OCI-LY1 (cell line): ENCODE measurements around the gene NDC1.

Source experiments
- H2AFZ ChIP-seq: fragments of 200-600 bp; sonication (generic), shearing (Covaris generic); 2 replicates; pipeline ENCODE4 v1.6.0; 2014; ENCODE audit warnings: antibody characterized with exemption, mild to moderate bottlenecking, low read length
- H3F3A ChIP-seq: fragments of 200-600 bp; sonication (generic), shearing (Covaris generic); 2 replicates; pipeline ENCODE4 v1.6.0; 2014; ENCODE audit warnings: mild to moderate bottlenecking, antibody characterized with exemption, low read length, moderate library complexity; ENCODE audit not compliant: insufficient read depth
- H3K27ac ChIP-seq: fragments of 200-600 bp; sonication (generic); 2 replicates; pipeline ENCODE4 v1.5.1; 2014; ENCODE audit warnings: low read length, mixed run types, mild to moderate bottlenecking, low read depth; ENCODE audit not compliant: poor library complexity, severe bottlenecking
- H3K27me3 ChIP-seq: fragments of 200-600 bp; sonication (generic); 2 replicates; pipeline ENCODE4 v1.6.0; 2014; ENCODE audit warnings: antibody characterized with exemption, mild to moderate bottlenecking, low read length, moderate library complexity; ENCODE audit not compliant: insufficient read depth
- H3K36me3 ChIP-seq: fragments of 200-600 bp; sonication (generic); 2 replicates; pipeline ENCODE4 v1.6.1; 2014; ENCODE audit warnings: mild to moderate bottlenecking, antibody characterized with exemption, low read length, moderate library complexity, mixed read lengths; ENCODE audit not compliant: insufficient read depth
- H3K4me1 ChIP-seq: fragments of 200-600 bp; sonication (generic); 2 replicates; pipeline ENCODE4 v1.5.1; 2014; ENCODE audit warnings: mild to moderate bottlenecking, low read length, moderate library complexity; ENCODE audit not compliant: insufficient read depth, severe bottlenecking
- H3K4me2 ChIP-seq: fragments of 200-600 bp; sonication (generic), shearing (Covaris generic); 2 replicates; pipeline ENCODE4 v1.6.1; 2014; ENCODE audit warnings: low read length
- H3K4me3 ChIP-seq: fragments of 200-600 bp; sonication (generic); 2 replicates; pipeline ENCODE4 v1.5.1; 2014; ENCODE audit warnings: low read length, low read depth, mild to moderate bottlenecking, mixed read lengths; ENCODE audit not compliant: poor library complexity, severe bottlenecking
- H3K79me2 ChIP-seq: fragments of 200-600 bp; shearing (Covaris generic); 2 replicates; pipeline ENCODE4 v1.6.1; 2016; ENCODE audit warnings: mixed run types, low read length, mixed read lengths; ENCODE audit not compliant: insufficient read depth
- H3K9ac ChIP-seq: fragments of 200-600 bp; sonication (generic), shearing (Covaris generic); 2 replicates; pipeline ENCODE4 v1.6.1; 2014; ENCODE audit warnings: mild to moderate bottlenecking, low read length, mixed read lengths
- H3K9me2 ChIP-seq: fragments of 200-600 bp; sonication (generic), shearing (Covaris generic); 2 replicates; pipeline ENCODE4 v1.6.1; 2014; ENCODE audit warnings: low read depth, mild to moderate bottlenecking, low read length, mixed read lengths
- H3K9me3 ChIP-seq: fragments of 200-600 bp; shearing (Covaris generic); 2 replicates; pipeline ENCODE4 v1.6.1; 2014; ENCODE audit warnings: low read length, mixed read lengths
- H4K20me1 ChIP-seq: fragments of 200-600 bp; sonication (generic), shearing (Covaris generic); 2 replicates; pipeline ENCODE4 v1.6.0; 2016; ENCODE audit warnings: mild to moderate bottlenecking, low read length; ENCODE audit not compliant: insufficient read depth
- EZH2 ChIP-seq: fragments of 200-600 bp; sonication (generic), shearing (Covaris generic); IDR thresholded peaks from 2 replicates; pipeline ENCODE4 v1.8.0; 2017; ENCODE audit warnings: borderline replicate concordance, mixed run types, mild to moderate bottlenecking, antibody characterized with exemption, low read length, moderate library complexity, mixed read lengths
- TF ChIP-seq, protein P1 (sequence below): fragments of 200-600 bp; sonication (generic), shearing (Covaris generic); IDR thresholded peaks from 2 replicates; pipeline ENCODE4 v1.5.1; 2017; ENCODE audit warnings: mild to moderate bottlenecking, antibody characterized with exemption, low read length, moderate library complexity, mixed read lengths

Gene NDC1

DNA sequence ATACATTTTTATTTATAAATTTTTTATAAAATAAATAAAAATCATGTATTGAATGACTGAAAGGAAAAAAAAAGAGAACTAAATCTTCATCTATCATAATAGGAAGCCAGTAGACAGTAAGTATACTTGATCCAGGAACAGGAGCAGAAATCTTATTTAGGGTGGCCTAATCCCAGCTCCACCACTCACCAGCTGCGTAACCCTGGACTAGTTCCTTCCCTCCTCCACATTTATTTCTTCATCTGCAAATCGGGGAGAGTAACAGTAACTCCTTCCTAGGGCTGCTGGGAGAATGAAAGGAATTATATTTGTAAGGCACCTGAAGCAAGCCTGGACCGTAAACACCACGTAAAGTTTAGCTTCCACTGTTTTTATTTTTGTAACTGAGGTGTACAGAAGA, 117.0 kb downstream of the NDC1 start:
- H3K4me3 ChIP-seq = no peak overlapping the region
- no peak overlapping the region for H3K9ac ChIP-seq
- no peaks in the 10 kb centered on the region for H3F3A ChIP-seq
- H3K4me2 ChIP-seq = no peak overlapping the region
- H4K20me1 ChIP-seq = no peaks in the 10 kb centered on the region
- no peak overlapping the region for H3K27ac ChIP-seq
- H3K27me3 ChIP-seq = peaks cover 5% of the 10 kb centered on the region
- no peaks in the 10 kb centered on the region for H3K4me1 ChIP-seq
- TF ChIP-seq EZH2 = no peak
- TF ChIP-seq, protein P1, sequence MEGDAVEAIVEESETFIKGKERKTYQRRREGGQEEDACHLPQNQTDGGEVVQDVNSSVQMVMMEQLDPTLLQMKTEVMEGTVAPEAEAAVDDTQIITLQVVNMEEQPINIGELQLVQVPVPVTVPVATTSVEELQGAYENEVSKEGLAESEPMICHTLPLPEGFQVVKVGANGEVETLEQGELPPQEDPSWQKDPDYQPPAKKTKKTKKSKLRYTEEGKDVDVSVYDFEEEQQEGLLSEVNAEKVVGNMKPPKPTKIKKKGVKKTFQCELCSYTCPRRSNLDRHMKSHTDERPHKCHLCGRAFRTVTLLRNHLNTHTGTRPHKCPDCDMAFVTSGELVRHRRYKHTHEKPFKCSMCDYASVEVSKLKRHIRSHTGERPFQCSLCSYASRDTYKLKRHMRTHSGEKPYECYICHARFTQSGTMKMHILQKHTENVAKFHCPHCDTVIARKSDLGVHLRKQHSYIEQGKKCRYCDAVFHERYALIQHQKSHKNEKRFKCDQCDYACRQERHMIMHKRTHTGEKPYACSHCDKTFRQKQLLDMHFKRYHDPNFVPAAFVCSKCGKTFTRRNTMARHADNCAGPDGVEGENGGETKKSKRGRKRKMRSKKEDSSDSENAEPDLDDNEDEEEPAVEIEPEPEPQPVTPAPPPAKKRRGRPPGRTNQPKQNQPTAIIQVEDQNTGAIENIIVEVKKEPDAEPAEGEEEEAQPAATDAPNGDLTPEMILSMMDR = no peak
- no peaks in the 10 kb centered on the region for H3K9me3 ChIP-seq
- H3K9me2 ChIP-seq = no peaks in the 10 kb centered on the region; the same call in 1 of the 2 replicates
- H3K79me2 ChIP-seq = no peaks in the 10 kb centered on the region
- no peak overlapping the region for H2AFZ ChIP-seq
- H3K36me3 ChIP-seq = no peaks in the 10 kb centered on the region

DNA sequence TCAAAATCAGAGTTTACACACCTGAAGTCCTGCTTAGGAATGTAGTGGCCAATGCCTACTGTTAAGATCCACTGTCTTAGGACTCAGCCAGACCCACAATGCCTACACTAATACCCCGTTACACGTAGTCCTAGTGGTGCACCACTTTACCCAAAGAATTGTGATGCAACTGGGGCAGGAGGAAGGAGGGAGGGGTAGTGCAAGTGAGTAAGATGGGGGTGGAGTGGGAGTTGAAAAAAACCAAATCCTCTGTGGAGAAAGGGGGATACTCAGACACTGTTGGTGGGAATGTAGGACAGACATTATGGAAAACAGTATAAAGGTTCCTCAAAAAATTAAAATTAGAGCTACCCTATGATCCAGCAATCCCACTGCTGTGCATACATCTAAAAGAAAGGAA, 118.6 kb downstream of the NDC1 start:
- Histone ChIP-seq H4K20me1 (no peaks in the 10 kb centered on the region), H3K9me2 (no peaks in the 10 kb centered on the region; the same call in 1 of the 2 replicates), H3K36me3 (no peaks in the 10 kb centered on the region), H3K27ac (no peak overlapping the region), H3K9me3 (no peaks in the 10 kb centered on the region), H3K9ac (no peak overlapping the region), H3K4me1 (no peaks in the 10 kb centered on the region), H2AFZ (no peak overlapping the region), H3F3A (no peaks in the 10 kb centered on the region), H3K27me3 (peaks cover 9% of the 10 kb centered on the region; the same call in 1 of the 2 replicates), H3K79me2 (no peaks in the 10 kb centered on the region), H3K4me3 (no peak overlapping the region), H3K4me2 (no peak overlapping the region)
- TF ChIP-seq, protein P1 = no peak
- TF ChIP-seq EZH2 = no peak

DNA sequence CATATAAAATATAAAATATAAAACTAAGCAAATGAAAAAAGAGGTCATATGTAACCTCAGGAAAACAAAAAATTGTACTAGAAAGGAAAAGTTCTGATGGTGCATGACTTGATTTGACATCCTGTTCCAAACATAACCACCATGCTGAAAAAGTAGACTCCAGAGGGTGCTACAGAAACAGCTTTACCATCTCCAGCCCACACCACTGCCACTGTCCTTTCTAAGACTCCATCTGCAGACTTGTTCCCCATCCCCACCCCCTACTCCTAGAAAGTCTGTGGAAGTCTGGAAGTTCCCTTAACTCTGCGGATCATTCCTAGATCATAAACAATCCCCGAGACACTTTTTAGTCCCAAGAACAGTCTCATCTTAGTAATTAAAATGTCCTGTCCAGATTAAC, 119.7 kb downstream of the NDC1 start:
- Histone ChIP-seq H3K9ac (no peak overlapping the region), H3K4me2 (no peak overlapping the region), H3K27ac (no peak overlapping the region), H3K79me2 (no peaks in the 10 kb centered on the region), H3F3A (no peaks in the 10 kb centered on the region), H3K9me3 (no peaks in the 10 kb centered on the region), H3K4me3 (no peak overlapping the region), H3K36me3 (no peaks in the 10 kb centered on the region), H3K9me2 (no peaks in the 10 kb centered on the region; the same call in 1 of the 2 replicates), H3K4me1 (no peaks in the 10 kb centered on the region), H3K27me3 (peaks cover 9% of the 10 kb centered on the region; the same call in 1 of the 2 replicates), H2AFZ (no peak overlapping the region), H4K20me1 (no peaks in the 10 kb centered on the region)
- TF ChIP-seq, protein P1 = no peak
- TF ChIP-seq EZH2 = no peak
